NCI-H226 (cell line): Measurements from ENCODE around the gene DUSP18.
"Not testable (repeated sequence)": the region's sequence is repeated elsewhere in the genome, so short reads cannot be mapped to it uniquely, and the experiment has no call there.

Experiments
- DNase-seq: peaks from one replicate; pipeline ENCODE4 v3.0.0-alpha.2; 2015

The DUSP18 gene

GRCh38 chr22:30667494-30668385 lies at the start of gene DUSP18:
Gene DUSP18 (minus strand): TSS chr22:30667875. CDS start chr22:30664003, 3,872 bp downstream.
- DNase-seq = peak; percentile 61

DNA sequence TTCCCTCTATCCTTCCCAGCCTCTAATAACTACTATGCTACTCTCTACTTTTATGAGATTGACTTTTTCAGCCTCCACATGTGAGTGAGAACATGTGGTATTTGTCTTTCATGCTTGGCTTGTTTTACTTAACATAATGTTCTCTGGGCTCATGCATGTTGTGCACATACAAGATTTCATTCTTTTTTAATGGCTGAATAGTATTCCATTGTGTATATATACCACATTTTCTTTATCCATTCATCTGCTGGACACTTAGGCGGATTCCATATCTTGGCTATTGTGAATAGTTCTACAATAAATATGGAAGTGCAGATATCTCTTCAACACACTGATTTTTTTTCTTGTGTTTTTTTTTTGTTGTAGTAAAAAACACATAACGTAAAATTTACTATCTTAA lies 46.4 kb upstream of the DUSP18 start:
- no peak for DNase-seq

GRCh38 chr22:30712094-30712493 lies 44.4 kb upstream of the DUSP18 start:
- no peak for DNase-seq

GRCh38 chr22:30709980-30710379 lies 42.3 kb upstream of the DUSP18 start:
- DNase-seq = peak; percentile 61

GRCh38 chr22:30705710-30706651 lies 38.3 kb upstream of the DUSP18 start:
- DNase-seq = no peak

GRCh38 chr22:30704978-30705377 lies 37.3 kb upstream of the DUSP18 start:
- DNase-seq = no peak

GRCh38 chr22:30702856-30703255 lies 35.2 kb upstream of the DUSP18 start:
- no peak for DNase-seq

- peak; percentile 42 for DNase-seq
These were observed 34.2 kb upstream of the DUSP18 start for GRCh38 chr22:30701872-30702271.

GRCh38 chr22:30697975-30698374 lies 30.3 kb upstream of the DUSP18 start:
- DNase-seq = no peak

- DNase-seq = no peak
These were observed 28.4 kb upstream of the DUSP18 start for GRCh38 chr22:30695871-30696655.

DNA sequence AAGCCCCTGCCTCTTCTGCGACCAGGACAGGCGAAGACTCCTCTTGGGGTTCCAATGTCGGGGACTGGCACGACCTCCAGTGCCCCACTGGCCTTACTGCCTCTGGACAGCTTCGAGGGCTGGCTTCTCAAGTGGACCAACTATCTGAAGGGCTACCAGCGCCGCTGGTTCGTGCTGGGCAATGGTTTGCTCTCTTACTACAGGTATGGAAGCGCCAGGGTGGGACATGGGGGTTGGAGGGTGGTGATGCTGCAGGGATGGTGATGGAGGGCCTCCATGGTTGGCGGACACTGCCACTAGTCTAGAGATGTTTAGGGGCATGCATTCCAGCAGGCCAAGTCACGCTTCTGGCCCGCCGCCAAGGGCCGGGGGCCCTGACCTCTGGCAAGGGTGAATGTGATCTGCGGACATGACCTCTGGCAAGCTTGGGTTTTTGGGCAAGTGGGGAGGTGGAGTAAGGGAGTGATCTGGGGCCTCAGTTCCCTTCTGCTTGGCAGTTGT lies 27.7 kb upstream of the DUSP18 start:
- no peak for DNase-seq

DNA sequence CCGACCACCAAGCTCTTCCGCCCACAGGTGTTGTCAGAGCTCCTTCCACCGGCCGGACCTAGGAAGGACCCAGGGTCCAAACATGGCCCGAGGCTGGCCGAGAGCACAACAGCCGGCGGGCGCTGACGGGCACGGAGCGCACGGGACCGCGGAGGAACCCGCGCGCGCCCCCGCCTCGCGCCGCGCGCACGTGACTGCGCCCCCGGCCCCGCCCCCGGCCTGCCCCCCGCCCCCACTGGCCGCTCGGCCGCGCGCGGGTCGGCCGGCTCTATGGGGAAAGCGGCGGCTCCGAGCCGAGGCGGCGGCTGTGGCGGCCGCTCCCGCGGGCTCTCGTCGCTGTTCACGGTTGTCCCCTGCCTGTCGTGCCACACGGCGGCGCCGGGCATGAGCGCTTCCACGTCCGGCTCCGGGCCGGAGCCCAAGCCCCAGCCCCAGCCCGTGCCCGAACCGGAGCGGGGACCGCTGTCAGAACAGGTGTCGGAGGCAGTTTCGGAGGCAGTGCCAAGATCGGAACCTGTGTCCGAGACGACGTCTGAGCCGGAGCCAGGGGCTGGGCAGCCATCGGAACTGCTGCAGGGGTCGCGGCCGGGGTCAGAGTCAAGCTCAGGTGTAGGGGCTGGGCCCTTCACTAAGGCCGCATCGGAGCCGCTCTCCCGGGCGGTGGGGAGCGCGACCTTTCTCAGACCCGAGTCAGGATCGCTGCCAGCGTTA lies 27.1 kb upstream of the DUSP18 start, which contains the start of gene OSBP2:
Gene OSBP2 (plus strand): TSS at position 235 of the 711 bp plus-strand sequence. CDS start 36 bp downstream, at position 271.
- no peak for DNase-seq

GRCh38 chr22:30694171-30694639 lies 26.5 kb upstream of the DUSP18 start:
- DNase-seq = peak; percentile 21

- DNase-seq = no peak
These were observed 23.5 kb upstream of the DUSP18 start for GRCh38 chr22:30691204-30691603.

DNA sequence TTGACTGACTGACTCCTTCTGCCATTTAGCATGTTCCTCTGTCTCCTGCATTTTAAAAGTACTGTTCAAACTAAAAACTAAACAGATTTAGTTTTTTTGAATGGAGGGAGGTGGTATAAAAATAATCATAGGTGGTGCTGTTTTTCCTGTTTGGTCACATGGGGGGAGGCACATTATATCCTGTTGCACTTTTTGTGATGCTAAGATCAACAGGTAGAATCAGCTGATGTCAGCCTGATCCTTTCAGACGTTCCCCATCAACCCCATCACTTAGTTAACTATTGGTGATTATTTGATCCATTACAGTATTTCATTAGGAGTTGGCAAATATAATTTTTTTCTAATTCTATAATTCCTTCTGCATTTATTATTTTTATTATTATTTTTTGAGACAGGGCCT lies 21.9 kb upstream of the DUSP18 start:
- DNase-seq = no peak

GRCh38 chr22:30687358-30687757 lies 19.7 kb upstream of the DUSP18 start:
- DNase-seq = no peak

- no peak for DNase-seq
These were observed 17.5 kb upstream of the DUSP18 start for GRCh38 chr22:30685178-30685577.

- DNase-seq = no peak
These were observed 14.2 kb upstream of the DUSP18 start for GRCh38 chr22:30681831-30682230.

GRCh38 chr22:30680991-30681770 lies 13.5 kb upstream of the DUSP18 start:
- no peak for DNase-seq

DNA sequence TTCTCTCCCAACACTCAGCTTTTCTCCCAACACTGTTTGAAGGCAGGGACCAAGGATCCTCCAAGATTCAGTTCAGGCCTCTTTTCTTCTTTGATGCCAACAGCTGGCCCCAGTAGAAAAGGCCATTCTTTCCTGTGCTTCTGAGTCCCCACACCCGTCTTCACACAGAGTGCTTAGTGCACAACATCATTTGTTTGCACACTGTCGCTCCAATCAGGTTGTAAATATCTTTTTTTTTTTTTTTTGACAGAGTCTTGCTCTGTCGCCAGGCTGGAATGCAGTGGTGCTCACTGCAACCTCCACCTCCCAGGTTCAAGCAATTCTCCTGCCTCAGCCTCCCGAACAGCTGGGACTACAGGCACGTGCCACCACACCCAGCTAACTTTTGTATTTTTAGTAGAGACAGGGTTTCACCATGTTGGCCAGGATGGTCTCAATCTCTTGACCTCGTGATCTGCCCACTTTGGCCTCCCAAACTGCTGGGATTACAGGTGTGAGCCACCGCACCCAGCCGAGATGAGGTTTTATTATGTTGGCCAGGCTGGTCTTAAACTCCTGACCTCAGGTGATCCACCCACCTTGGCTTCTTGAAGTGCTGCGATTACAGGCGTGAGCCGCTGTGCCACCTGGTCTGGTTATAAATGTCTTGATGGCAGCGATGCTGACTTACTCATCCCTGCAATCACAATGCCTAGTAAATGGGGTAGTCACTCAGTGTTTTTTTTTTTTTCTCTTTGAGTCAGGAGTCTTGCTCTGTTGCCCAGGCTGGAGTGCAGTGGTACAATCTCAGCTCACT lies 12.4 kb upstream of the DUSP18 start:
- DNase-seq = not testable (repeated sequence)
